KG1 (cell line): ENCODE measurements around the gene CSF2RB.
A peak's percentile ranks its signal among the peaks of the same experiment; 100 is the strongest.
"Not testable (repeated sequence)": the region's sequence is repeated elsewhere in the genome, so short reads cannot be mapped to it uniquely, and the experiment has no call there.

Source experiments
- DNase-seq: peaks from one replicate; lab custom pipeline; 2025; lab: John Stamatoyannopoulos, UW

The CSF2RB gene

DNA sequence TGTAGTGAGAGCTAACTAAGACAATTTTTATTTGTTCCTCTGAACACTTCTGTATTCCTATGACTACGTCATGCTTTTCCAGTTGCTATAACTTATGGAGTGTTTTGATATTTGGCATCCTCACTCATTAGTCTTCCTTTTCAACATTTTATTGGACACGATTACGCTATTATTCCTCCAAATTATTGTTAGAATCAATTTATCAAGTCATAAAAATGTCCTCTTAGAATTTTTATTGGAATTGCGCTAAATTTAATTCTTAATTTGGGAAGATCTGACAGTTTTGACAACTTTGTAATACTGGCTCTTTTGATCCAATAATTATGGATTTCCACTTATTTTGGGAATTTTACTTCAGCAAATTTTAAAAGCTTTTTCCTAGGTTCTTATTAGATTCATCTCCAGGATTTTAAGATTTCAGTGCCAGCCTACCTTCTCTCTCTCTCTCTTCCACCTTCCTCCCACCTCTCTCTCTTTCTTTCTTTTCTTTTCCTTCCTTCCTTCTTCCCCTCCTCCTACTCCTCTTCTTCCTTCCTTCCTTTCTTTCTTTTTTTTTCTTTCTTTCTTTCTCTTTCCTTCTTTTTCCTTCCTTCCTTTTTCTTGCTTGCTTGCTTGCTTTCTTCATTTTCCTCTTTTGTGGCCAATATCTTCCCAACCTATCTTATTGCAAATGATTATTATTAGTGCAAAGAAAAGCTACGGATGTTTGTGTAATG lies 55.0 kb downstream of the CSF2RB start:
- DNase-seq, result no peak

DNA sequence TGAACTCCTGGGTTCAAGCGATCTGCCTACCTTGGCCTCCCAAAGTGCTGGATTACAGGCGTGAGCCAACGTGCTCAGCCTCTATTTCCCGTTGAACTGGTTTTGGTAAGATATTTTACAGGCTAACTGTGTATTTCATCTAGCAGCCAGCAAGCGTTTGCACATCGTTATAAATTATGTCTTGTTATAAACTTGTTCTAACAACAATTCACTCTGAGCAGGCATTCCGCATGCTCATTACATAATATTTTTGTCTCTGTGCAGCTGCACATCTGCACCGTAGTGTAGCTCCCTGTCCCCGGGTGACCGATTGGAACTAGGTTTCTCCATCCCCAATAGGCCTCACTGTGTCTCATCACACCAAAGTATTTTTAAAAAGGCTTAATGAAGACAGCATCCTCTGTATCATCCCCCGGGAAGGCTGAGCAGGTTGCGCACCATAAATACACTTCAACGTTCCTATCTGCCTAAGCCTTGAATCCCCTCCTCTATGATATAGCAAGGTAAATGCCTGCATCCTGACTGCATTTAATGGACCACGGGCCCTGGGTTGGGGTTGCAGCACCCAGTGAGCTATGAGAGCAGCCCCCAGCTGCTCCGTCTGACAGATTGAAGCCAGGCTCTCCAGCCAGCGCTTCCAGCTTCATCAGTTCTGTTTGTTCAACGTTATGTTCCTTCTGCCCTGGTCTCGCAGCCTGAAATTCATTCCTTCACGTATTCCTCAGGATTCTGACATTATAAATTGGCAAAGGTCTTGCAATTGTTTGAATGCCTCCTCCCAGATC lies 58.1 kb downstream of the CSF2RB start:
- DNase-seq, result no peak

GRCh38 chr22:36976606-36977005 lies 63.2 kb downstream of the CSF2RB start:
- DNase-seq, result no peak

DNA sequence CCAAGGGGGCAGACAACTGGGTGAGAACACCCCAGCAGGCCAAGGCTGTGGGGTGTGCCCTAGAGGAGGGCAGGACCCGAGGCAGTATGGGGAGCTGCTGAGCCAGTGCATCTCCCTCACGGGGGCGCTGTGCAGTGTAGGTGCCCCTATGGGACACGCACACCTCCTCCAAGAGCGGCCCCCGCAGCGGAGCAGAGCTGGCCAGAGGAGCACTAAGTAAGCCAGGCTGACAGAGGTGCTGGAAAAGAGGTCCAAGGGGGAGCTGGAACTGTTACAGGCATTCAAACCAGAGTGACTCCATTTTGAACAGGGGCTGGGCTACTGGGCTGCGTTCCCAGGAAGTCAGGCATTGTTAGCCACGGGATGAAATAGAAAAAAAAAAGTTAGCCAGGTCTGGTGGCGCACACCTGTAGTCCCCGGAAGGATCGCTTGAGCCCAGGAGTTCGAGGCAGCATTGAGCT lies 64.0 kb downstream of the CSF2RB start:
- DNase-seq, result peak; percentile 70

GRCh38 chr22:36977947-36978660 lies 64.7 kb downstream of the CSF2RB start:
- peak; percentile 76 for DNase-seq

DNA sequence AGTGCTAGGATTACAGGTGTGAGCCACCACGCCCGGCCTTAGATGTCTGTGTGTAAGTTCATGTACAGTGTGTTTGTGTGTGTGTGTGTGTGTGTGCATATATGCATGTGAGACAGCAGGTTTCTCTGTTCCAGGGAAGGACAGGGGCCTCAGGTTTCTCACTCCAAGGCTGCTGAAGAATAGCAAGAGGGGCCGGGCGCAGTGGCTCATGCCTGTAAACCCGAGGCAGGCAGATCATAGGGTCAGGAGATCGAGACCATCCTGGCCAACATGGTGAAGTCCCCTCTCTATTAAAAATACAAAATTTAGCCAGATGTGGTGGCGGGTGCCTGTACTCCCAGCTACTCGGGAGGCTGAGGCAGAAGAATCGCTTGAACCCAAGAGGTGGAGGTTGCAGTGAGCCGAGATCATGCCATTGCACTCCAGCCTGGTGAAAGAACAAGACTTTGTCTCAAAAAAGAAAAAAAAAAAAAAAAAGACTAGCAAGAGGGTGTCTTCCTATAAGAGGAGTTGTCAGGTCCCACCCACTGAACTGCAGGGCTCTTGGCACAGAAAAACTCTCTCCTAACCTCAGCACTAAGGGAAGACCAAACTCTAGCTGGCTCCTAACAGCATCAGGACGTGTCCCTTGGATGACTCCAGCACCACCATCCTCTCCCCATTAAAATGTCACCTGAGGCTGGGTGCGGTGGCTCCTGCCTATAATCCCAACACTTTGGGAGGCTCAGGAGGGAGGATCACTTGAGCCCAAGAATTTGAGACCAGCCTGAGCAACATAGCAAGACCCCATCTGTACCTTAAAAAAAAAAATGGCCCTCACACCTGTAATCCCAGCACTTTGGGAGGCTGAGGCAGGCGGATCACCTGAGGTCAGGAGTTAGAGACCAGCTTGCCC lies 65.8 kb downstream of the CSF2RB start:
- DNase-seq, result no peak

DNA sequence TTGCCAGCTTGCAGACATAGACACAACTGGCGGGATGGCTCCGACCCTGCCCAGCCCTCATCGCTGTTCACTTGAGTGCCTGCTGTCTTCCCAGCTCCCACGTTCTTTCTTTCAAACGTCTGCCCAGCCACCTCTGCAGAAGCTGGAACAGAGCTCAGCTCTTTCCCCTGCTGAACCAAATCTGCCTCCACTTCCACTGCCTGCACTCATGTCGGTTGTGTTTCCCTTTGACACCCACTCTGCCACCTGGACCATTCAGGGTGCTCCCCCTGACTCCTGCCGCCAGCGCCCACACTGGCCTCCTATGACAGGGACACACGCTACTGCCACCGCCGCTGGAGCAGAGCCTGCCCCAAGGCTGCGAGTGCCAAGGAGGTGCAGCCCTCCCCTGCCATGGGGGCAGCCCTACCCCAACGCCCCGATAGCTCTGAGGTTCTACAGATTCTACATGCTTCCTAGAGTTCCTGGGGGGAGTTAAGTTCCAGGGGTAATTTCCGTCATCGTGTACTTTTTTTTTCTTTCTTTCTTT lies 67.9 kb downstream of the CSF2RB start:
- no peak for DNase-seq

DNA sequence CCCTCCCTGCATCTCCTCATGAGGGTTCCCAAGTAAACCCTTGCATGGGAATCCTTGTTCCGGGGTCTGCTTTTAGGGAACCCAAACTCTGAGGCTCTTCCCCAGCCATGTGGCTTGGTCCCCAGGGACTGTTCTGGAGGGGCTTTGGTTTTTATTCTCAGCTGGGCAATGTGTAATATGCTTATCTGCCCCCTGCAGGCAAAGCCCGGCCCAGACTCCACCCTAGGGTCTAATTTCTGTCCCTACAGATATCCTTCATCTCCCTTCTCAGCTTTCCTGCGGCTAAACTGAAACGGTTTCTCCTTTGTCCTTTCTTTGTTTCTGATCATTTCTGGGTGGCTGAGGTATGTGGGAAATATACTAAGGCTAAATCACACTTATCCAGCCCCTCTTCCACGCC lies 68.7 kb downstream of the CSF2RB start:
- DNase-seq, result no peak

GRCh38 chr22:36985211-36985889 lies 71.9 kb downstream of the CSF2RB start:
- DNase-seq, result no peak

GRCh38 chr22:36986242-36986821 lies 72.9 kb downstream of the CSF2RB start:
- peak; percentile 23 for DNase-seq

DNA sequence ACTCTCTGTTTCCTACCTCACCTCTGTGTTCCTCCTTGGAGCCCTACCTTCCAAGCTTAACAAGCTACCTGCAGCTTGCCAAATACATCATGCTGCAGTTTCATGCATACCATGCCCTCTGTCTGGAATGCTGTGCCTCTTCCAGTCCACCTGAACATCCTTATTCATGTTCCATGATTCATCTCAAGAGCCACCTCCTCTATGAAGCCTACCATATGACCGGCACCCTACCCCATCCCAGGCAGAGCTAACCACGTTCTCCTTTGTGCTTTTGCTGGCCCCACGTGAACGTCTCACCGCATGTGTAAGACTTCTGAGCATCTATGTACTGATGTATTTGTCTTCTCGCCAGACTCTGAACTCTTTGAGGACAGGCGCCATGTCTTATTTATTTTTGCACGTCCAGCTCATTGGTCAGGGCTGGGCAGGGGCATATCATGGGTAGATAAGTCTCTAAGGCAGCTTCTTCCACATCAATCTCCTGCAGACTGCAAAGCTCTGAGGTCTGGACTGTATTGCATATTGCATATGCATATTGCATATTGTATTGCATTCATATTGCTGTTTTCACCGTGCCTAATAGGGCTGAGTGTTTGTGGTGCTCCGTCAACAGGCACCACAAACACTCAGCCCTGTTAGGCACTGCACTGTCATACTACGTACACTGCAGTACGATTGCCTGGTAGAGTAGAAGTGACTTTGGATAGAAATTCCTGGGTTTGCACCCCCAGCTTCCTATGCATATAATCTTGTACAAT lies 74.8 kb downstream of the CSF2RB start:
- DNase-seq, result no peak

- DNase-seq, result not testable (repeated sequence)
Observed at GRCh38 chr22:36989012-36989411, 75.6 kb downstream of the CSF2RB start.
